HEK293T (cell line): ENCODE results near the gene TOB2.

Experiments
- CTCF ChIA-PET: fragments of 350-600 bp; formaldehyde crosslinking; extraction: SDS; loops from one replicate; lab custom pipeline; 2021; ENCODE audit warnings: antibody characterized with exemption, inconsistent platforms; lab: Yijun Ruan, JAX
- POLR2A ChIA-PET: fragments of 350-600 bp; formaldehyde crosslinking; extraction: SDS; loops from one replicate; lab custom pipeline; 2020; ENCODE audit warnings: antibody characterized with exemption, inconsistent platforms; lab: Yijun Ruan, JAX
- DNase-seq: peaks from one replicate; pipeline ENCODE4 v3.0.0; 2012; ENCODE audit warnings: mixed read lengths; ENCODE audit errors: extremely low spot score
- ARNT ChIP-seq: fragments of 450-650 bp; IDR thresholded peaks from 2 replicates; pipeline ENCODE4 v1.6.1; 2017; ENCODE audit warnings: mild to moderate bottlenecking
- BHLHE40 ChIP-seq: fragments of 450-650 bp; IDR thresholded peaks from 2 replicates; pipeline ENCODE4 v1.6.1; 2016; ENCODE audit warnings: mild to moderate bottlenecking, moderate library complexity, borderline replicate concordance
- CTBP1 ChIP-seq: fragments of 450-650 bp; IDR thresholded peaks from 2 replicates; pipeline ENCODE4 v1.6.1; 2016; ENCODE audit warnings: borderline replicate concordance
- ELF4 ChIP-seq: fragments of 450-650 bp; IDR thresholded peaks from 2 replicates; pipeline ENCODE4 v1.6.1; 2017; ENCODE audit warnings: antibody characterized with exemption
- FOXA1 ChIP-seq: fragments of 450-650 bp; IDR thresholded peaks from 2 replicates; pipeline ENCODE4 v1.6.1; 2016; ENCODE audit warnings: mild to moderate bottlenecking
- FOXK2 ChIP-seq: fragments of 450-650 bp; IDR thresholded peaks from 2 replicates; pipeline ENCODE4 v1.6.1; 2016; ENCODE audit warnings: mild to moderate bottlenecking
- FOXM1 ChIP-seq: fragments of 450-650 bp; IDR thresholded peaks from 2 replicates; pipeline ENCODE4 v1.6.1; 2017; ENCODE audit warnings: mild to moderate bottlenecking, borderline replicate concordance
- HDGF ChIP-seq: fragments of 450-650 bp; IDR thresholded peaks from 2 replicates; pipeline ENCODE4 v1.6.1; 2017; ENCODE audit warnings: antibody characterized with exemption, borderline replicate concordance
- L3MBTL2 ChIP-seq: fragments of 450-650 bp; conservative IDR thresholded peaks from 2 replicates; pipeline ENCODE4 v1.6.1; 2016; ENCODE audit warnings: mild to moderate bottlenecking
- LEF1 ChIP-seq: fragments of 450-650 bp; IDR thresholded peaks from 2 replicates; pipeline ENCODE4 v1.6.1; 2017; ENCODE audit warnings: mild to moderate bottlenecking, borderline replicate concordance
- NFRKB ChIP-seq: fragments of 450-650 bp; IDR thresholded peaks from 2 replicates; pipeline ENCODE4 v1.6.1; 2016; ENCODE audit warnings: mild to moderate bottlenecking, moderate library complexity
- SP1 ChIP-seq: fragments of 450-650 bp; IDR thresholded peaks from 2 replicates; pipeline ENCODE4 v1.6.1; 2017
- SUZ12 ChIP-seq: fragments of 450-650 bp; IDR thresholded peaks from 2 replicates; pipeline ENCODE4 v1.6.1; 2016; ENCODE audit warnings: mild to moderate bottlenecking
- TARDBP ChIP-seq: fragments of 450-650 bp; IDR thresholded peaks from 2 replicates; pipeline ENCODE4 v1.6.1; 2016
- ZNF384 ChIP-seq: fragments of 450-650 bp; IDR thresholded peaks from 2 replicates; pipeline ENCODE4 v1.6.1; 2016
- TF ChIP-seq, protein P1 (sequence below): fragments of 450-650 bp; IDR thresholded peaks from 2 replicates; pipeline ENCODE4 v1.6.1; 2016

The TOB2 gene

GRCh38 chr22:41447435-41448188 lies 1.0 kb upstream of the TOB2 start:
- POLR2A ChIA-PET, result interaction anchor here (0.6 to 7.8 kb wide), 43 partner anchors 10 to 353 kb away, joined by 3 to 148 read pairs (median 6); partner anchors contain the start of genes ACO2, CCDC134, DESI1 and PHF5A
- CTCF ChIA-PET, result interaction anchor here (0.9 kb wide), 2 partner anchors 44 to 70 kb away, joined by 4 to 5 read pairs; no protein-coding TSS in a partner anchor
- DNase-seq, result peak; percentile 57
- no peak for TF ChIP-seq L3MBTL2
- no peak for TF ChIP-seq SP1
- no peak for TF ChIP-seq NFRKB
- no peak for TF ChIP-seq FOXA1
- TF ChIP-seq SUZ12, result no peak
- no peak for TF ChIP-seq BHLHE40
- no peak for TF ChIP-seq HDGF
- no peak for TF ChIP-seq FOXM1
- TF ChIP-seq, protein P1, sequence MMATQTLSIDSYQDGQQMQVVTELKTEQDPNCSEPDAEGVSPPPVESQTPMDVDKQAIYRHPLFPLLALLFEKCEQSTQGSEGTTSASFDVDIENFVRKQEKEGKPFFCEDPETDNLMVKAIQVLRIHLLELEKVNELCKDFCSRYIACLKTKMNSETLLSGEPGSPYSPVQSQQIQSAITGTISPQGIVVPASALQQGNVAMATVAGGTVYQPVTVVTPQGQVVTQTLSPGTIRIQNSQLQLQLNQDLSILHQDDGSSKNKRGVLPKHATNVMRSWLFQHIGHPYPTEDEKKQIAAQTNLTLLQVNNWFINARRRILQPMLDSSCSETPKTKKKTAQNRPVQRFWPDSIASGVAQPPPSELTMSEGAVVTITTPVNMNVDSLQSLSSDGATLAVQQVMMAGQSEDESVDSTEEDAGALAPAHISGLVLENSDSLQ, result no peak
- TF ChIP-seq TARDBP, result no peak
- TF ChIP-seq ARNT, result no peak
- no peak for TF ChIP-seq ELF4
- TF ChIP-seq ZNF384, result no peak

DNA sequence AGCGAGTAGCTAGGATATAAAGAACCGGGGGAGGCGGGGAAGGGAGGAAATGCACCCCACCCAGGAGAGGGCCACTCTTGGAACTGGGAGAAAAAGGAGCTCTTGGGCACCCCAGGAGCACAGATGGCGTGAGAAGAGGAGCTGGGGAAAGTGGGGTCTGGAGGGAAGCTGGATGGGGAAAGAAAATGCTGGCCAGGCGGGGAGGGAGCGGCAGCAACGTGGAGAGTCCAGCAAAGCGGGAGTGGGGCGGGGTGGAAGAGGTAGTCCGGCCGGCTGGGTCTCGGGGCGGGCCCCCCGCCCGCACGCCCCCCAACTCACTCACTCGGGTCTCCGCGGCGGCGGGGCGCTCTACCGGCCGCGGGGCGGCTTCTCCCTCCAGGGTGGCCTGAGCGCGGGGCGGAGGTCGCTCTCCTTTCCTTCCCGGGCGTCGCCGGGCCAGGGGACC lies 522 bp downstream of the TOB2 start:
- TF ChIP-seq FOXK2, result no peak
- TF ChIP-seq ZNF384, result no peak
- TF ChIP-seq TARDBP, result no peak
- no peak for TF ChIP-seq L3MBTL2
- TF ChIP-seq CTBP1, result no peak
- TF ChIP-seq ARNT, result no peak
- no peak for TF ChIP-seq LEF1
- TF ChIP-seq, protein P1, result no peak
- no peak for TF ChIP-seq NFRKB
- no peak for TF ChIP-seq ELF4
- TF ChIP-seq SP1, result no peak
- no peak for TF ChIP-seq BHLHE40
- ChIA-PET CTCF (interaction anchor here (1.3 kb wide), 1 partner anchor 81 kb away, joined by 3 read pairs; no protein-coding TSS in a partner anchor), POLR2A (interaction anchor here (0.6 to 7.8 kb wide), 38 partner anchors 10 to 248 kb away, joined by 3 to 148 read pairs (median 6); partner anchors contain the start of genes ACO2, DESI1, PHF5A and PMM1)
- DNase-seq, result no peak

- DNase-seq, result no peak
- POLR2A ChIA-PET, result interaction anchor here (1.1 to 7.8 kb wide), 26 partner anchors 9 to 809 kb away, joined by 3 to 148 read pairs (median 6); partner anchors contain the start of genes ACO2, MRTFA, PHF5A and TEF
- TF ChIP-seq SUZ12 (no peak), ZNF384 (no peak), FOXA1 (no peak), CTBP1 (no peak), ELF4 (no peak), FOXM1 (no peak), LEF1 (no peak), TARDBP (no peak), HDGF (no peak), NFRKB (no peak), SP1 (no peak), L3MBTL2 (no peak), FOXK2 (no peak), ARNT (no peak), BHLHE40 (no peak)
- TF ChIP-seq, protein P1, result no peak
- CTCF ChIA-PET, result interaction anchor here (0.8 to 1.3 kb wide), 3 partner anchors 26 to 221 kb away, joined by 3 read pairs; no protein-coding TSS in a partner anchor
Observed at GRCh38 chr22:41445129-41446056, 1.2 kb downstream of the TOB2 start.

GRCh38 chr22:41444360-41445128 lies 2.1 kb downstream of the TOB2 start:
- CTCF ChIA-PET, result interaction anchor here (0.6 to 0.8 kb wide), 3 partner anchors 25 to 222 kb away, joined by 3 to 4 read pairs (median 3); no protein-coding TSS in a partner anchor
- TF ChIP-seq ARNT (no peak), CTBP1 (no peak), BHLHE40 (no peak), SP1 (no peak), NFRKB (no peak)
- POLR2A ChIA-PET, result interaction anchor here (0.6 to 7.8 kb wide), 18 partner anchors 8 to 808 kb away, joined by 3 to 148 read pairs (median 6); partner anchors contain the start of genes ACO2, MRTFA, PHF5A and RANGAP1

More at GRCh38 chr22:41444360-41445128, 2.1 kb downstream of the TOB2 start:
- peak; percentile 92 for DNase-seq
